Esophagus muscularis mucosa (tissue), 4 donors: Measurements from ENCODE around the gene TSNAX. TPM values are rescaled to one million over a fixed set of nuclear protein-coding genes. Genes with fewer than 3 reads are reported as not detected.

Source experiments
- DNase-seq: peaks from one replicate; pipeline ENCODE4 v3.0.0-alpha.2; 2017; ENCODE audit errors: extremely low spot score
- H3K27ac ChIP-seq, 4 donors: fragments of 200-600 bp; sonication (generic); replicated peaks in 1 of 4; 1 replicate in 3 of 4; 2 replicates in 1 of 4; pipeline ENCODE4 v1.5.1; 2016 to 2019; ENCODE audit warnings: mild to moderate bottlenecking in 1 of 4
- H3K27me3 ChIP-seq, 4 donors: fragments of 200-600 bp; sonication (generic); one replicate each; pipeline versions ENCODE4 v1.5.1 to v1.6.0; 2016 to 2019
- H3K36me3 ChIP-seq, 4 donors: fragments of 200-600 bp; sonication (generic); one replicate each; pipeline ENCODE4 v1.5.1; 2016 to 2019
- H3K4me1 ChIP-seq, 4 donors: fragments of 200-600 bp; sonication (generic); one replicate each; pipeline ENCODE4 v1.5.1; 2016 to 2019
- H3K4me3 ChIP-seq, 4 donors: fragments of 200-600 bp; sonication (generic); 1 replicate in 2 of 4; 2 replicates in 2 of 4; pipeline ENCODE4 v1.5.1; 2016 to 2019; ENCODE audit warnings: mild to moderate bottlenecking in 4 of 4, moderate library complexity in 1 of 4
- H3K9me3 ChIP-seq, 4 donors: fragments of 200-600 bp; sonication (generic); 1 replicate in 3 of 4; 2 replicates in 1 of 4; pipeline ENCODE4 v1.5.1; 2016 to 2019
- CTCF ChIP-seq, 3 experiments: fragments of 200-600 bp in 2 of 3; fragments of 450-650 bp in 1 of 3; sonication (generic) in 2 of 3; IDR thresholded peaks; one replicate each; pipeline ENCODE4 v1.5.1; 2017 to 2019; ENCODE audit warnings: antibody characterized with exemption in 3 of 3, mild to moderate bottlenecking in 2 of 3, moderate library complexity in 1 of 3
- EP300 ChIP-seq: sonication (generic); formaldehyde crosslinking; IDR thresholded peaks from one replicate; pipeline ENCODE4 v1.6.1; 2017; ENCODE audit warnings: antibody characterized with exemption
- POLR2A ChIP-seq: fragments of 450-650 bp; IDR thresholded peaks from one replicate; pipeline ENCODE4 v1.6.1; 2017; ENCODE audit warnings: antibody characterized with exemption, moderate library complexity, mild to moderate bottlenecking, low read depth
- POLR2AphosphoS5 ChIP-seq, 2 donors: sonication (generic); formaldehyde crosslinking; IDR thresholded peaks; one replicate each; pipeline ENCODE4 v1.6.1; 2017; ENCODE audit warnings: antibody characterized with exemption in 2 of 2
- WGBS: methylation state at CpG from one replicate; pipeline ENCODE4 v1.1.5; 2018; 5-methylcytosine and 5-hydroxymethylcytosine counted together
- intact Hi-C: fragments of 100-400 bp; cut with DNase I; formaldehyde crosslinking; loops from one replicate; pipeline ENCODE4 v1.15.1; 2023
- total RNA-seq, 4 donors: library from RNA; depleted of rRNA; stranded (reverse); fragments of >200 nt; gene quantifications; one replicate each; pipeline versions ENCODE4 v1.1.0 to v1.2.1, GENCODE V29; 2016

Gene TSNAX
- total RNA-seq, 4 donors from 2014 or later, result 20.4 to 29.6 (median 24.7) TPM

DNA sequence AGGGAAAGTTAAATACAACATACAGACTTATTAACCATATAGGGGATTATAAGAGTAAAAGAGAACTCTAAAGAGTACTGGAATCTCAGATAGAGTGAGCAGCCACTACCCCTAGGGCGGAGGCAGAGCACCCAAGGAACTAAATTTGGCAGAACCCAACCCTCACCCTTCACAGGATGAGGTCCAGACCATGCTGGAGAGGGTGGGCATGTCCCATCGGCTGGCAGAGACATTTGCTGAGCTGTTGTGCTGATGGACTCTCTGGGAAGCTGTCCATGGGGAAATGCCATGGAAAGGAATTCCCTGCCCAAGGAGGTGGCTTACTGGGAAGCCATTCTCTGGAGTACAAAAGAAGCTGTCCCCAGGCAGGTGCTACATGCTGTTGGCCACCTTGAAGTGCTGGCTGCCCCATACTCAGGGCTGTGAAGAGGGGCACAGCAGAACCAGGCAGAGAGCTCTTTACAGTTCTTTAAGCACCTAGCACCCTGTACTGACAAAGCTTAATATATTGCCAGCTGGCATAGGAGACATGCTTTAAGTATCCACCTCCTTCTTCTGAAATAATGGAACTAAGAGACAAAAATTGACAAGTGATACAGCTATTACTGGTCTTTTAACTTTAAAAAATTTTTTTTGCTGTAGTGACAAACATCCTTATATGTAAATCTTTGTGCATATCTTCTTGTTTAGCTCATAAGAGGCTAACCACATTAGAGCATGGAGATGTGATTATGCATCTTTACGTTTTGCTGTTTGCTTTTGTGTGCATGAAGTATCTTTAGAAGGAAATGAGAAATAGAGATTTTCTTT is 29.6 kb downstream of the TSNAX start:
- DNase-seq, result no peak
- Histone ChIP-seq H3K4me3 (no peak overlapping the region), H3K36me3 (peaks cover 0 to 17% (median 6%) of the 10 kb centered on the region in 4 donors), H3K27ac (no peak overlapping the region), H3K9me3 (no peaks in the 10 kb centered on the region), H3K27me3 (no peaks in the 10 kb centered on the region), H3K4me1 (peaks cover 0 to 15% (median 12%) of the 10 kb centered on the region in 4 donors)
- 74% methylated on average over 3 of the region's 3 CpGs for WGBS
- intact Hi-C loops, result no loop called here
- no peak for TF ChIP-seq CTCF (IDR thresholded peaks at IDR 0.05)
- no peak for TF ChIP-seq POLR2AphosphoS5 (IDR thresholded peaks at IDR 0.05)
- TF ChIP-seq POLR2A, result no peak
- no peak for TF ChIP-seq EP300

DNA sequence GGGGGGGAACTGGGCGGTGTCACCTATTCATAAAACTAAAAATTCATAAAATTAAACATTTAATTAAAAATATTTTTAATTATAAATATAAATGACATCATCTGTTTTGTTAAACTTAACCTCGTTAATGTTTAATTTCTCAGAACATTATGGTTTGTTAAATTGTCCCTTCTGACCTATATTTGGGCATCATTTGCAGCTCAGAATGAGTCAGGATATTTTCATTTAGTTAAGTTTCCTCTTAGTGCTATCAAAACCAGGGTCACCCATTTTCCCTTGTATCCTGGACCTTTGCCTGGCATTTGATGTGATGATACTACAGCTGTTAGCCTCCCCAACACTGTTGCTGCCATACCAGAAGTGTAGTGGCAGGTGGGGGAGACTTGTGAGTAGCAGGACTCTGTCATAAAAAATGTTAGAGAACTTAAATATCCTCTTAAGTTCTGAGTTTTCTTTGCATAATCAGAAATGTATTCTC is 30.3 kb downstream of the TSNAX start:
- H3K27me3 ChIP-seq, result no peaks in the 10 kb centered on the region
- H3K4me1 ChIP-seq, result peaks cover 0 to 11% (median 8%) of the 10 kb centered on the region in 4 donors
- TF ChIP-seq EP300 (no peak), POLR2AphosphoS5 (IDR thresholded peaks at IDR 0.05) (no peak), CTCF (IDR thresholded peaks at IDR 0.05) (no peak), POLR2A (no peak)
- 89% methylated on average over 2 of the region's 2 CpGs for WGBS
- H3K27ac ChIP-seq, result no peak overlapping the region
- peaks cover 0 to 17% (median 6%) of the 10 kb centered on the region in 4 donors for H3K36me3 ChIP-seq
- H3K9me3 ChIP-seq, result no peaks in the 10 kb centered on the region
- H3K4me3 ChIP-seq, result no peak overlapping the region
- intact Hi-C loops, result no loop called here
- DNase-seq, result no peak

- H3K36me3 ChIP-seq, result peaks cover 0 to 29% (median 14%) of the 10 kb centered on the region in 4 donors
These were observed 33.3 kb downstream of the TSNAX start for GRCh38 chr1:231561647-231562383.

DNA sequence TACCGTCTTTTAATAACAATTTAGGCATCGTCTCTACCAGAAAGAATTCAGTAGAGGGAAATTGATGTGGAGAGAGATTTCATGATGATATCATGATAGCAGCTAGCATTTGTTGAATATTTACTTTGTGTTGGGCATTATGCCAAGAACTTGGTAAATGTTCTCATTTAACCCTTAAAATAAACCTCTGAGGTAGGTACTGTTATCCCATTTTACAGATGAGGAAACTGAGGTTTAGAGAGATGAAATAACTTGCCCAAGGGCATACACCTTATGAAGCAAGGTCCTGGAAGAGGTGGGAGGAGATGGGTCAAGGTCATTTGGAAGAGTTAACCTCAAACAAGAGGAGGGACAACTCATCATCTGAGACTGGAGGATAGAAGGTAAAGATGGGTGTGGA is 34.8 kb downstream of the TSNAX start:
- 86% methylated on average over 2 of the region's 2 CpGs for WGBS
- H3K36me3 ChIP-seq, result peaks cover 0 to 42% (median 15%) of the 10 kb centered on the region in 4 donors

More at GRCh38 chr1:231561647-231562383, 33.3 kb downstream of the TSNAX start:
- Histone ChIP-seq H3K4me3 (no peak overlapping the region), H3K9me3 (no peaks in the 10 kb centered on the region), H3K4me1 (peaks cover 0 to 11% (median 8%) of the 10 kb centered on the region in 4 donors), H3K27ac (no peak overlapping the region), H3K27me3 (no peaks in the 10 kb centered on the region)
- DNase-seq, result no peak
- TF ChIP-seq EP300 (no peak), POLR2AphosphoS5 (IDR thresholded peaks at IDR 0.05) (no peak), CTCF (IDR thresholded peaks at IDR 0.05) (no peak), POLR2A (no peak)
- 95% methylated on average over 3 of the region's 3 CpGs for WGBS
- intact Hi-C loops, result no loop called here

More for the DNA sequence above, 34.8 kb downstream of the TSNAX start:
- no peak overlapping the region for H3K27ac ChIP-seq
- no peak for DNase-seq
- intact Hi-C loops, result no loop called here
- H3K9me3 ChIP-seq, result no peaks in the 10 kb centered on the region
- H3K4me3 ChIP-seq, result no peak overlapping the region
- TF ChIP-seq CTCF (IDR thresholded peaks at IDR 0.05) (no peak), POLR2AphosphoS5 (IDR thresholded peaks at IDR 0.05) (no peak), POLR2A (no peak), EP300 (no peak)
- H3K4me1 ChIP-seq, result peaks cover 0 to 5% (median under 1%) of the 10 kb centered on the region in 4 donors
- H3K27me3 ChIP-seq, result no peaks in the 10 kb centered on the region
